Neuronal stem cell (in vitro differentiated cells): ENCODE results near the gene PIEZO2.
A peak's percentile ranks its signal among the peaks of the same experiment; 100 is the strongest.

Experiments used
- DNase-seq: peaks from one replicate; pipeline ENCODE4 v3.0.0-alpha.2; 2013; ENCODE audit warnings: low spot score
- H2AFZ ChIP-seq: one replicate; pipeline ENCODE4 v1.6.1; 2013; ENCODE audit warnings: mild to moderate bottlenecking, low read length, inconsistent platforms
- H2AK5ac ChIP-seq: 2 replicates; pipeline ENCODE4 v1.6.1; 2013; ENCODE audit warnings: low read depth, mild to moderate bottlenecking, inconsistent platforms, low read length, moderate library complexity, mixed read lengths
- H2BK120ac ChIP-seq: 2 replicates; pipeline ENCODE4 v1.6.1; 2013; ENCODE audit warnings: low read depth, mild to moderate bottlenecking, inconsistent platforms, low read length, moderate library complexity, mixed read lengths
- H2BK12ac ChIP-seq: one replicate; pipeline ENCODE4 v1.6.1; 2013; ENCODE audit warnings: low read length, inconsistent platforms
- H2BK15ac ChIP-seq: 2 replicates; pipeline ENCODE4 v1.6.1; 2013; ENCODE audit warnings: mild to moderate bottlenecking, low read length, inconsistent platforms, mixed read lengths
- H2BK5ac ChIP-seq: one replicate; pipeline ENCODE4 v1.6.1; 2013; ENCODE audit warnings: inconsistent platforms, mild to moderate bottlenecking, low read length, moderate library complexity
- H3K14ac ChIP-seq: one replicate; pipeline ENCODE4 v1.6.1; 2013; ENCODE audit warnings: low read length, inconsistent platforms
- H3K18ac ChIP-seq: 2 replicates; pipeline ENCODE4 v1.6.1; 2013; ENCODE audit warnings: low read length, inconsistent platforms
- H3K23ac ChIP-seq: 2 replicates; pipeline ENCODE4 v1.6.1; 2013; ENCODE audit warnings: low read depth, mild to moderate bottlenecking, mixed read lengths, low read length, inconsistent platforms; ENCODE audit not compliant: poor library complexity
- H3K27ac ChIP-seq: replicated peaks from 3 replicates; pipeline ENCODE4 v1.5.1; 2013; ENCODE audit warnings: low read length, inconsistent platforms
- H3K27me3 ChIP-seq, 3 experiments: 2 replicates each; pipeline ENCODE4 v1.6.1; 2013; ENCODE audit warnings: low read length in 3 of 3, mild to moderate bottlenecking in 2 of 3, inconsistent platforms in 1 of 3, low read depth in 1 of 3, mixed read lengths in 1 of 3, moderate library complexity in 1 of 3; ENCODE audit not compliant: control insufficient read depth in 3 of 3, insufficient read depth in 3 of 3
- H3K36me3 ChIP-seq, 2 donors: replicated peaks in 1 of 2; 2 replicates each; pipeline ENCODE4 v1.6.1; 2013; ENCODE audit warnings: low read length in 2 of 2; ENCODE audit not compliant: control insufficient read depth in 2 of 2, insufficient read depth in 2 of 2
- H3K4ac ChIP-seq: 2 replicates; pipeline ENCODE4 v1.6.1; 2013; ENCODE audit warnings: inconsistent platforms, mild to moderate bottlenecking, low read length, moderate library complexity
- H3K4me1 ChIP-seq, 2 donors: 1 replicate in 1 of 2; 2 replicates in 1 of 2; pipeline ENCODE4 v1.6.1; 2013; ENCODE audit warnings: low read length in 2 of 2, low read depth in 1 of 2; ENCODE audit not compliant: control insufficient read depth in 2 of 2, insufficient read depth in 1 of 2
- H3K4me2 ChIP-seq: one replicate; pipeline ENCODE4 v1.6.1; 2013; ENCODE audit warnings: mild to moderate bottlenecking, low read length, inconsistent platforms; ENCODE audit not compliant: insufficient read depth, poor library complexity, severe bottlenecking
- H3K4me3 ChIP-seq, 2 donors: 2 replicates each; pipeline ENCODE4 v1.5.1; 2013; ENCODE audit warnings: low read length in 2 of 2, mild to moderate bottlenecking in 2 of 2, inconsistent platforms in 1 of 2, moderate library complexity in 1 of 2
- H3K79me1 ChIP-seq: one replicate; pipeline ENCODE4 v1.6.1; 2013; ENCODE audit warnings: low read depth, mild to moderate bottlenecking, inconsistent platforms, low read length, moderate library complexity
- H3K9ac ChIP-seq: one replicate; pipeline ENCODE4 v1.6.1; 2013; ENCODE audit warnings: mild to moderate bottlenecking, low read depth, low read length, inconsistent platforms; ENCODE audit not compliant: poor library complexity
- H3K9me3 ChIP-seq, 2 donors: replicated peaks in 1 of 2; 2 replicates each; pipeline versions ENCODE3 to v1.6.1; 2013; ENCODE audit warnings: low read length in 2 of 2, mild to moderate bottlenecking in 2 of 2, inconsistent platforms in 1 of 2, low read depth in 1 of 2, mixed read lengths in 1 of 2, moderate library complexity in 1 of 2; ENCODE audit not compliant: control insufficient read depth in 2 of 2, insufficient read depth in 1 of 2
- H4K8ac ChIP-seq: one replicate; pipeline ENCODE4 v1.6.1; 2013; ENCODE audit warnings: low read depth, mild to moderate bottlenecking, inconsistent platforms, low read length, moderate library complexity
- H4K91ac ChIP-seq: one replicate; pipeline ENCODE4 v1.6.1; 2013; ENCODE audit warnings: low read length, low read depth, mild to moderate bottlenecking, inconsistent platforms; ENCODE audit not compliant: poor library complexity
- WGBS, 2 donors: extraction: QIAGEN DNeasy Blood & Tissue Kit; methylation state at CpG; one replicate each; pipeline ENCODE4 v1.1.7; 2013; ENCODE audit warnings: missing lambda C conversion rate in 2 of 2, mixed read lengths in 1 of 2; ENCODE audit not compliant: insufficient read length in 2 of 2, insufficient replicate concordance in 1 of 2; ENCODE audit errors: extremely low coverage in 2 of 2; 5-methylcytosine and 5-hydroxymethylcytosine counted together

The PIEZO2 gene

DNA sequence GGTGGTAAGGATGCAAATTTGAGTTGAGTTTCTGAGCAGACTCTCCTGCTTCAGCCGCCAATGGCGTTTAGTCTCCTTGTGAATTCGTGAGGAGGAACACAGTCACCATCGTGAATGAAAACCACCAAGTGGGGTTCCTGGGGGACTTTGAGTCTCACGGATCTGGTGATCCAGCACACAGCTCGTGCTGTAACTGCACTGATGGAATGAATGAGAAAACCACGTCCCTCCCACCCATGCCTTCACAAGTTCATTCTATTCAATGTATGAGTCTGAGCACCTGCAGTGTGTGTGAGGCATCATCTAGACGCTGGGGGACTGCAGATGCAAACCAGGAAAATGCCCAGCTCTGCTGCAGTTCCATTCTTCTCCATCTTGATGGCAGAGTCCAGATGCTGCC lies 127.9 kb downstream of the PIEZO2 start:
- H3K27ac ChIP-seq: no peak overlapping the region
- no CpG with 5 or more reads among the region's 8 CpGs for WGBS, 2 donors

DNA sequence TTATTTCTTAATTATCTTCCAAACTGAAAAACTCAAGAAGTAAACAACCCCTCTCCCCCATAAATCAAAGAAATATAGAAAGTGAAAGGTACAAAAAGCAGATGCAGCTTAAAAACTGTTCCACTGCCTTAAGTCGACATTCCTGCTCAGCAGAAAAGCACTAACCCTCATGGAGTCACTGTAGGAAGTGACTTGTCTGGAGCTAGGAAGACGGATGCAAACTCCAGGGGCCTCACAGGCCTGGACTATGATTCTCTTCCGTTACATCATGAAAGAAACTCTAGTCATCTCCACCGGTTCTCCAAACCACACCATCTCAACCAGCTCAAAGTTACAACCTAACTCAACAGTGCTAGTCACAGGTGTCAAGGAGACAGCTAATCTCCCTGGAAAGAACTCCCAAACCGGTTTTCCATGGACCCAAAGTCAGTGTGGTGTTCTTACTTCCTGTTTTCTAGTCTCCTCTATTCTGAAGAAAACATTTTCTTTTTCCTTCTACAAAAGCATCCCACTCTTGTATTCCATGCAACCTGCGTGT lies 128.4 kb downstream of the PIEZO2 start:
- Histone ChIP-seq H3K4me3 (no peak overlapping the region), H3K27me3 (no peaks in the 10 kb centered on the region), H3K9me3 (no peaks in the 10 kb centered on the region), H2BK12ac (no peak overlapping the region), H2BK5ac (no peak overlapping the region), H3K27ac (peak overlapping the region; percentile 38), H4K8ac (no peak overlapping the region), H4K91ac (no peak overlapping the region), H3K14ac (no peak overlapping the region), H3K23ac (no peak overlapping the region), H3K18ac (no peak overlapping the region), H2BK120ac (no peak overlapping the region), H3K4me1 (peaks cover 0 to 16% of the 10 kb centered on the region in 2 donors), H2AFZ (no peak overlapping the region), H3K4me2 (no peak overlapping the region), H3K79me1 (no peaks in the 10 kb centered on the region), H2BK15ac (no peak overlapping the region), H3K4ac (no peak overlapping the region), H2AK5ac (no peak overlapping the region), H3K36me3 (no peaks in the 10 kb centered on the region), H3K9ac (no peak overlapping the region)
- no CpG with 5 or more reads among the region's 6 CpGs for WGBS, 2 donors
- no peak for DNase-seq

More for the DNA sequence above, 127.9 kb downstream of the PIEZO2 start:
- Histone ChIP-seq H2BK15ac (no peak overlapping the region), H2BK12ac (no peak overlapping the region), H3K4me3 (no peak overlapping the region), H3K36me3 (no peaks in the 10 kb centered on the region), H3K18ac (peak overlapping the region; percentile 13), H3K14ac (no peak overlapping the region), H3K4me1 (peaks cover 0 to 12% of the 10 kb centered on the region in 2 donors), H4K8ac (no peak overlapping the region), H3K27me3 (no peaks in the 10 kb centered on the region), H3K4me2 (no peak overlapping the region), H2AFZ (no peak overlapping the region), H3K9me3 (no peaks in the 10 kb centered on the region), H2BK120ac (no peak overlapping the region), H3K4ac (no peak overlapping the region), H2AK5ac (peak overlapping the region; percentile 36), H3K9ac (no peak overlapping the region), H4K91ac (no peak overlapping the region), H3K23ac (no peak overlapping the region), H3K79me1 (no peaks in the 10 kb centered on the region), H2BK5ac (no peak overlapping the region)
- no peak for DNase-seq

DNA sequence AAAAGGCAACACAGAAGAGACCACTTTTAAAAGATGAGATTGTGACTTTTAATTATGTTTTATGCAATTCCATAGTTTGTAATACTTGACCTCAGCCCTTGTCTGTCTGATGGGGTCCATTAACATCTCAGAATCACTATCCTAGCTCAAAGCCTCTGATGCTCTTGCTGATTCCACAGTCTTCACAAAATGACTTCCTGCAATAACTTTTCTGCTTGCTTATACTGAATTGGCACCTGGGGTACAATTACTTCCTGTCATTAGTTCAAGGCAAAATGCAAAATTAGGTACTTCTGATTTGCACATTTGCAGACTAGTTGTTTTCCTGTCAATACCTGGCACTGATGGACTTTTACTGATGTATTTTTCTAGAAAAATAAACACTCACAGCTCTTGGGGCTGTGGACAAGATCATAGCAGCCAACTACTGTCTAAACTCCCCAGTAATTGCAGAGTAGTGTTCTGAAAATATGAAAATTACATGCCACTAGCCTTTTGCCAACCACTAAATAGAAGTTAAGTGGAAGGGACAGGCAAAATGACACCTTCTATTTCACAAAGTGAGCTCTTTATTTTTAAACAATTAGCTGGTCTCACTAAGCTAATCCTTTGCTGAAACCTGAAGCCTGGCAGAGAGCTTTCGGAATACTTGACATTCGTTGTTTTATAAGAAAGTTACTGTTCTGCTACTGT lies 129.1 kb downstream of the PIEZO2 start:
- no CpG with 5 or more reads among the region's 2 CpGs for WGBS, 2 donors

DNA sequence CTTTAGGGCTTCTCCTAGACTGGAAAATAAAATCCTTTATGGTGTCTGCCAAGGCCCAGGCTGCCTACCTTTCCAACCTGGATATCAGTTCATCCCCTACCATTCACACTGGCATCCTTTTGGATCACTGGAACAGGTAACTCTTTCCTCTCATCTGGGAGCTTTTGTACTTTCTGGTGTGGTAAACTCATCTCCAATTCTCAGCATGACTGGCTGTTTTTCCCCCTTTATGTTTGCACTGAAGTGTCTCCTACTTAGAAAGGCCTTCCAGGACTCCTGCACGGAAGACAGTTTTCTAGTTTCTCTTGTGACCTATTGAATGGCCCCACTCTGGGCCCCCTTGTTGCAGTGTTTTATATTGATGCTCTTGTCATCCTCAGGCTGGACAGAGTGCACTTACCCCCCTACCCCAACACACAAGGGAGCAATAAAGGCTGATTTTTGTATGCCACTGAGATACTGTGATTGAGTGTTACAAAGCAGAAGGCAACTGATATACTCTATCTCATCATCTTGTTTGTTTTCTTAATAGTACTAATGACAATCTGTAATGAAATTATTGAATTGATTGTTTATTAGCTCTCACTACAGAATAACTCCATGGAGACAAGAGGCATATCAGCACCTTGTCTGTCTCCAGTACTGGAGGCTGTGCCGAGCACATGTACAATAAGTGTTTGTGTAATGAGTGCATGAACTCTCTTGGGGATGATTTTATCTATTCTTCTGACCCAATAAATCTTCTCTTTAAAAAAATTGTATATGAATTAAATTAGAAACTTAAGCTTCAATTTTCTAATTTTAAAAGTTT lies 129.9 kb downstream of the PIEZO2 start:
- no peak overlapping the region for H3K18ac ChIP-seq
- H3K9ac ChIP-seq: no peak overlapping the region
- no peak overlapping the region for H2AFZ ChIP-seq
- no peak overlapping the region for H2BK120ac ChIP-seq
- no peak overlapping the region for H2BK5ac ChIP-seq
- no peak overlapping the region for H2BK12ac ChIP-seq
- WGBS, 2 donors: no CpG with 5 or more reads among the region's 2 CpGs
- no peak overlapping the region for H3K14ac ChIP-seq
- H3K36me3 ChIP-seq: no peaks in the 10 kb centered on the region
- H3K9me3 ChIP-seq: no peaks in the 10 kb centered on the region
- peaks cover 0 to 17% of the 10 kb centered on the region in 2 donors for H3K4me1 ChIP-seq
- H2BK15ac ChIP-seq: no peak overlapping the region
- no peak overlapping the region for H3K4ac ChIP-seq
- no peak overlapping the region for H4K91ac ChIP-seq
- H2AK5ac ChIP-seq: no peak overlapping the region
- H3K27me3 ChIP-seq: no peaks in the 10 kb centered on the region
- H3K27ac ChIP-seq: no peak overlapping the region
- no peak overlapping the region for H4K8ac ChIP-seq
- no peak overlapping the region for H3K23ac ChIP-seq
- no peak overlapping the region for H3K4me2 ChIP-seq
- H3K79me1 ChIP-seq: no peaks in the 10 kb centered on the region
- DNase-seq: no peak
- no peak overlapping the region for H3K4me3 ChIP-seq

More for the DNA sequence above, 129.1 kb downstream of the PIEZO2 start:
- no peaks in the 10 kb centered on the region for H3K79me1 ChIP-seq
- no peak overlapping the region for H4K91ac ChIP-seq
- H3K9me3 ChIP-seq: no peaks in the 10 kb centered on the region
- H2BK5ac ChIP-seq: no peak overlapping the region
- no peak overlapping the region for H3K4ac ChIP-seq
- H2BK15ac ChIP-seq: no peak overlapping the region
- no peak overlapping the region for H2AFZ ChIP-seq
- no peak overlapping the region for H3K14ac ChIP-seq
- H3K18ac ChIP-seq: no peak overlapping the region
- H4K8ac ChIP-seq: no peak overlapping the region
- peaks cover 0 to 17% of the 10 kb centered on the region in 2 donors for H3K4me1 ChIP-seq
- H3K9ac ChIP-seq: no peak overlapping the region
- no peak overlapping the region for H3K4me3 ChIP-seq
- no peak overlapping the region for H2BK12ac ChIP-seq
- no peak overlapping the region for H3K27ac ChIP-seq
- H2BK120ac ChIP-seq: no peak overlapping the region
- no peak overlapping the region for H2AK5ac ChIP-seq
- DNase-seq: no peak
- H3K4me2 ChIP-seq: no peak overlapping the region
- H3K27me3 ChIP-seq: no peaks in the 10 kb centered on the region
- H3K36me3 ChIP-seq: no peaks in the 10 kb centered on the region
- no peak overlapping the region for H3K23ac ChIP-seq
